Neural cell (in vitro differentiated cells): ENCODE results near the gene ZNF438. TPM values are rescaled to one million over a fixed set of nuclear protein-coding genes. Genes with fewer than 3 reads are reported as not detected.

Experiments used
- H2AFZ ChIP-seq: fragments of 200-600, 300-800 bp; sonication (generic), shearing (Covaris generic); 2 replicates; pipeline ENCODE4 v1.6.0; 2014; ENCODE audit warnings: low read depth, mild to moderate bottlenecking, antibody characterized with exemption, low read length, moderate library complexity
- H3F3A ChIP-seq: fragments of 200-600 bp; shearing (Covaris generic); 2 replicates; pipeline ENCODE4 v1.6.1; 2016; ENCODE audit warnings: mild to moderate bottlenecking, moderate library complexity, mixed read lengths, antibody characterized with exemption, low read length; ENCODE audit not compliant: insufficient read depth, poor library complexity, severe bottlenecking
- H3K27ac ChIP-seq: fragments of 200-600, 300-800 bp; sonication (generic), shearing (Covaris generic); 2 replicates; pipeline ENCODE4 v1.5.1; 2014; ENCODE audit warnings: mild to moderate bottlenecking, low read length, moderate library complexity
- H3K27me3 ChIP-seq: fragments of 300-800, 200-600 bp; sonication (generic), shearing (Covaris generic); 2 replicates; pipeline ENCODE4 v1.6.0; 2014; ENCODE audit warnings: mild to moderate bottlenecking, low read depth, low read length, moderate library complexity; ENCODE audit not compliant: insufficient read depth
- H3K36me3 ChIP-seq: fragments of 300-800, 200-600 bp; sonication (generic), shearing (Covaris generic); 2 replicates; pipeline ENCODE4 v1.5.1; 2014; ENCODE audit warnings: mild to moderate bottlenecking, antibody characterized with exemption, low read length, moderate library complexity; ENCODE audit not compliant: insufficient read depth
- H3K4me2 ChIP-seq: fragments of 300-800, 200-600 bp; sonication (generic), shearing (Covaris generic); 2 replicates; pipeline ENCODE4 v1.6.0; 2014; ENCODE audit warnings: mild to moderate bottlenecking, low read length
- H3K4me3 ChIP-seq: fragments of 300-800, 200-600 bp; sonication (generic), shearing (Covaris generic); 2 replicates; pipeline ENCODE4 v1.5.1; 2014; ENCODE audit warnings: mild to moderate bottlenecking, low read length, moderate library complexity
- H3K79me2 ChIP-seq: fragments of 200-600 bp; shearing (Covaris generic); replicated peaks from 2 replicates; pipeline ENCODE4 v1.6.0; 2014; ENCODE audit warnings: mild to moderate bottlenecking, low read length, moderate library complexity; ENCODE audit not compliant: insufficient read depth
- H3K9ac ChIP-seq: fragments of 300-800, 200-600 bp; sonication (generic), shearing (Covaris generic); 2 replicates; pipeline ENCODE4 v1.6.1; 2016; ENCODE audit warnings: mild to moderate bottlenecking, low read length, mixed read lengths
- H3K9me2 ChIP-seq: fragments of 200-600 bp; shearing (Covaris generic); 2 replicates; pipeline ENCODE4 v1.6.1; 2016; ENCODE audit warnings: mild to moderate bottlenecking, low read length, mixed read lengths; ENCODE audit not compliant: insufficient read depth
- H3K9me3 ChIP-seq: fragments of 200-600, 300-800 bp; sonication (generic), shearing (Covaris generic); 2 replicates; pipeline ENCODE4 v1.6.1; 2016; ENCODE audit warnings: mild to moderate bottlenecking, mixed run types, low read length, moderate library complexity, mixed read lengths
- H4K20me1 ChIP-seq: fragments of 200-600 bp; shearing (Covaris generic); 2 replicates; pipeline ENCODE4 v1.6.1; 2016; ENCODE audit warnings: mild to moderate bottlenecking, mixed run types; ENCODE audit not compliant: insufficient read depth
- EP300 ChIP-seq: fragments of 450-650 bp; conservative IDR thresholded peaks from 2 replicates; pipeline ENCODE4 v1.6.1; 2014; ENCODE audit warnings: antibody characterized with exemption, mild to moderate bottlenecking, moderate library complexity; ENCODE audit not compliant: poor library complexity, severe bottlenecking
- EZH2 ChIP-seq: fragments of 200-600, 300-800 bp; shearing (Covaris generic), sonication (generic); IDR thresholded peaks from 2 replicates; pipeline ENCODE4 v1.6.1; 2014; ENCODE audit warnings: antibody characterized with exemption, low read length, borderline replicate concordance, mild to moderate bottlenecking; ENCODE audit not compliant: insufficient read depth, poor library complexity, severe bottlenecking
- MXI1 ChIP-seq: fragments of 450-650 bp; conservative IDR thresholded peaks from 2 replicates; pipeline ENCODE4 v1.6.1; 2014; ENCODE audit warnings: antibody characterized with exemption, mild to moderate bottlenecking; ENCODE audit not compliant: poor library complexity, severe bottlenecking
- POLR2AphosphoS5 ChIP-seq: IDR thresholded peaks from 2 replicates; pipeline ENCODE4 v1.6.1; 2012
- RAD21 ChIP-seq: fragments of 450-650 bp; conservative IDR thresholded peaks from 2 replicates; pipeline ENCODE4 v1.6.1; 2014; ENCODE audit warnings: antibody characterized with exemption, mild to moderate bottlenecking, moderate library complexity
- SMC3 ChIP-seq: fragments of 450-650 bp; conservative IDR thresholded peaks from 2 replicates; pipeline ENCODE4 v1.6.1; 2014; ENCODE audit warnings: antibody characterized with exemption, mild to moderate bottlenecking, moderate library complexity; ENCODE audit not compliant: poor library complexity
- TAF1 ChIP-seq: IDR thresholded peaks from 2 replicates; pipeline ENCODE4 v1.6.1; 2012; ENCODE audit warnings: low read depth
- polyA plus RNA-seq: library from polyadenylated mRNA; depleted of rRNA; stranded (reverse); fragments of >200 nt; gene quantifications from 2 replicates; pipeline ENCODE4 v1.2.3, GENCODE V29; 2014
- TF ChIP-seq, protein P1 (sequence below): fragments of 450-650 bp; IDR thresholded peaks from 2 replicates; pipeline ENCODE4 v1.5.1; 2014; ENCODE audit warnings: antibody characterized with exemption, mild to moderate bottlenecking, moderate library complexity; ENCODE audit not compliant: poor library complexity, severe bottlenecking
- TF ChIP-seq, protein P2 (sequence below): IDR thresholded peaks from 2 replicates; pipeline ENCODE4 v1.6.1; 2012; ENCODE audit warnings: borderline replicate concordance

The ZNF438 gene
- polyA plus RNA-seq, 1 donor from 2014 or later, result 0.78 TPM

DNA sequence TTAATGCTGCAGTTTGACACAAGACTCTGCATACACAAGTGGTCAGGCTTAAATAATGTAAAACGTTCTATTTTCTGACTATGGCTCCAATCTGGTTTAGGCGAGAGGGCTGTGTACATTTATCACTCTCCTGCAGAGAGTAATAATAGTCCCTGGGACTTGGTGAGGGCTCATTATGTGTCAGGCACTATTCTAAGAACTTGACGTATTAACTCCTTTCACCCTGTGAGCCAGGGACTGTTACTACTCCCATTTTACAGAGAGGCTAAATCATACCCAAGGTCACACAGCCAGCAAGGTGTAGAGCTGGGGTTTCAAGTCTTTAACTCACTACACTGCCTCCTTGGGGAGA, 214.9 kb downstream of the ZNF438 start:
- Histone ChIP-seq H3K4me2 (no peak overlapping the region), H3K9ac (no peak overlapping the region), H3K9me2 (no peaks in the 10 kb centered on the region), H4K20me1 (no peaks in the 10 kb centered on the region), H3K79me2 (no peaks in the 10 kb centered on the region), H3K9me3 (no peaks in the 10 kb centered on the region), H3K27me3 (no peaks in the 10 kb centered on the region), H3K27ac (no peak overlapping the region), H3F3A (no peaks in the 10 kb centered on the region), H2AFZ (no peak overlapping the region), H3K36me3 (no peaks in the 10 kb centered on the region), H3K4me3 (no peak overlapping the region)
- TF ChIP-seq EP300 (no peak), POLR2AphosphoS5 (no peak), RAD21 (no peak)
- TF ChIP-seq, protein P1, sequence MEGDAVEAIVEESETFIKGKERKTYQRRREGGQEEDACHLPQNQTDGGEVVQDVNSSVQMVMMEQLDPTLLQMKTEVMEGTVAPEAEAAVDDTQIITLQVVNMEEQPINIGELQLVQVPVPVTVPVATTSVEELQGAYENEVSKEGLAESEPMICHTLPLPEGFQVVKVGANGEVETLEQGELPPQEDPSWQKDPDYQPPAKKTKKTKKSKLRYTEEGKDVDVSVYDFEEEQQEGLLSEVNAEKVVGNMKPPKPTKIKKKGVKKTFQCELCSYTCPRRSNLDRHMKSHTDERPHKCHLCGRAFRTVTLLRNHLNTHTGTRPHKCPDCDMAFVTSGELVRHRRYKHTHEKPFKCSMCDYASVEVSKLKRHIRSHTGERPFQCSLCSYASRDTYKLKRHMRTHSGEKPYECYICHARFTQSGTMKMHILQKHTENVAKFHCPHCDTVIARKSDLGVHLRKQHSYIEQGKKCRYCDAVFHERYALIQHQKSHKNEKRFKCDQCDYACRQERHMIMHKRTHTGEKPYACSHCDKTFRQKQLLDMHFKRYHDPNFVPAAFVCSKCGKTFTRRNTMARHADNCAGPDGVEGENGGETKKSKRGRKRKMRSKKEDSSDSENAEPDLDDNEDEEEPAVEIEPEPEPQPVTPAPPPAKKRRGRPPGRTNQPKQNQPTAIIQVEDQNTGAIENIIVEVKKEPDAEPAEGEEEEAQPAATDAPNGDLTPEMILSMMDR, result no peak

DNA sequence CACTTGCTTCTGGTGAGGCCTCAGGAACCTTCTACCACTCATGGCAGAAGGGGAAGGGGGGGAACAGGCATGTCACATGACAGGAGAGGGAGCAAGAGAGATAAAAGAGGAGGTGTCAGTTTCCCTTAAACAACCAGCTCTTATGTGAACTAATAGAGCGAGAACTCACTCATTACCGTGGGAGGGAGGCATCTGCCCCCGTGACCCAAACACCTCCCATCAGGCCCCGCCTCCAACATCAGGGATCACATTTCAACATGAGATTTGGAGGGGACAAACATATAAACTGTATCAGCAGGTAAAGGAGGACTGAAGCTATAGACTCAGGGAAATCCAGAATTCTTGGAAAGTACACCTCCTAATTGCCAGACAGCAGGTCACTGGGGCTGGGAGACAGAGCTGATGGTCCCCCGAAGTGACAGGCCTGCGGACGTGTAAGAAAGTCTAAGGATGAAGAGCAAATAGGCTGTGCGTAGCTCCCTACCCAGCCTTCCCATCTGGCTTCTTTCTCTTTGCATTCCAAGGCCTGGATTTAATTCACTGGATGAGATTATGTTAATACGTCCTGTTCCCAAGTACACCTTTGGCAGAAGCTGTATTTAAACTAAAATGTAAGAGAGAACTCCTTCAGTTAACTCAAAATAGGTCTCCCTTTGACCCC, 215.4 kb downstream of the ZNF438 start:
- TF ChIP-seq, protein P1, result no peak
- no peak for TF ChIP-seq TAF1
- TF ChIP-seq, protein P2, sequence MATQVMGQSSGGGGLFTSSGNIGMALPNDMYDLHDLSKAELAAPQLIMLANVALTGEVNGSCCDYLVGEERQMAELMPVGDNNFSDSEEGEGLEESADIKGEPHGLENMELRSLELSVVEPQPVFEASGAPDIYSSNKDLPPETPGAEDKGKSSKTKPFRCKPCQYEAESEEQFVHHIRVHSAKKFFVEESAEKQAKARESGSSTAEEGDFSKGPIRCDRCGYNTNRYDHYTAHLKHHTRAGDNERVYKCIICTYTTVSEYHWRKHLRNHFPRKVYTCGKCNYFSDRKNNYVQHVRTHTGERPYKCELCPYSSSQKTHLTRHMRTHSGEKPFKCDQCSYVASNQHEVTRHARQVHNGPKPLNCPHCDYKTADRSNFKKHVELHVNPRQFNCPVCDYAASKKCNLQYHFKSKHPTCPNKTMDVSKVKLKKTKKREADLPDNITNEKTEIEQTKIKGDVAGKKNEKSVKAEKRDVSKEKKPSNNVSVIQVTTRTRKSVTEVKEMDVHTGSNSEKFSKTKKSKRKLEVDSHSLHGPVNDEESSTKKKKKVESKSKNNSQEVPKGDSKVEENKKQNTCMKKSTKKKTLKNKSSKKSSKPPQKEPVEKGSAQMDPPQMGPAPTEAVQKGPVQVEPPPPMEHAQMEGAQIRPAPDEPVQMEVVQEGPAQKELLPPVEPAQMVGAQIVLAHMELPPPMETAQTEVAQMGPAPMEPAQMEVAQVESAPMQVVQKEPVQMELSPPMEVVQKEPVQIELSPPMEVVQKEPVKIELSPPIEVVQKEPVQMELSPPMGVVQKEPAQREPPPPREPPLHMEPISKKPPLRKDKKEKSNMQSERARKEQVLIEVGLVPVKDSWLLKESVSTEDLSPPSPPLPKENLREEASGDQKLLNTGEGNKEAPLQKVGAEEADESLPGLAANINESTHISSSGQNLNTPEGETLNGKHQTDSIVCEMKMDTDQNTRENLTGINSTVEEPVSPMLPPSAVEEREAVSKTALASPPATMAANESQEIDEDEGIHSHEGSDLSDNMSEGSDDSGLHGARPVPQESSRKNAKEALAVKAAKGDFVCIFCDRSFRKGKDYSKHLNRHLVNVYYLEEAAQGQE, result no peak
- TF ChIP-seq EP300, result no peak
- no peak for TF ChIP-seq EZH2
- no peak for TF ChIP-seq POLR2AphosphoS5
- no peak for TF ChIP-seq MXI1
- no peak for TF ChIP-seq RAD21
- TF ChIP-seq SMC3, result no peak

More for the DNA sequence above, 215.4 kb downstream of the ZNF438 start:
- H3K9ac ChIP-seq, result no peak overlapping the region
- H3K9me3 ChIP-seq, result no peaks in the 10 kb centered on the region
- H3K4me2 ChIP-seq, result no peak overlapping the region
- no peaks in the 10 kb centered on the region for H4K20me1 ChIP-seq
- no peaks in the 10 kb centered on the region for H3K9me2 ChIP-seq
- H3K4me3 ChIP-seq, result no peak overlapping the region
- H3K27me3 ChIP-seq, result no peaks in the 10 kb centered on the region
- no peaks in the 10 kb centered on the region for H3K36me3 ChIP-seq
- no peaks in the 10 kb centered on the region for H3F3A ChIP-seq
- H3K79me2 ChIP-seq, result no peaks in the 10 kb centered on the region
- no peak overlapping the region for H3K27ac ChIP-seq
- no peak overlapping the region for H2AFZ ChIP-seq
